Left lobe of liver (tissue), 2 donors: Measurements from ENCODE around the gene EBNA1BP2. TPM values are rescaled to one million over a fixed set of nuclear protein-coding genes. Genes with fewer than 3 reads are reported as not detected.
A peak's percentile ranks its signal among the peaks of the same experiment; 100 is the strongest.
"Not testable (repeated sequence)": the region's sequence is repeated elsewhere in the genome, so short reads cannot be mapped to it uniquely, and the experiment has no call there.

Experiments used
- ATAC-seq: fragments of 200-7000 bp; cut with Tn5 transposase; one replicate; pipeline ENCODE4 v1.9.1; 2020; ENCODE audit warnings: mild to moderate bottlenecking, moderate library complexity
- DNase-seq: peaks from one replicate; pipeline ENCODE4 v3.0.0-alpha.2; 2020; ENCODE audit warnings: low spot score
- total RNA-seq: library from RNA; stranded (reverse); gene quantifications from one replicate; pipeline ENCODE4 v1.2.1, GENCODE V29; 2021
- donor health status: DM: no; HTN: no; CAD: no; lungs with moderate emphysema.
- donor health status: DM: no; HTN: yes; CAD: no.

The EBNA1BP2 gene
- total RNA-seq, 1 donor from 2014 or later, result 76.1 TPM

DNA sequence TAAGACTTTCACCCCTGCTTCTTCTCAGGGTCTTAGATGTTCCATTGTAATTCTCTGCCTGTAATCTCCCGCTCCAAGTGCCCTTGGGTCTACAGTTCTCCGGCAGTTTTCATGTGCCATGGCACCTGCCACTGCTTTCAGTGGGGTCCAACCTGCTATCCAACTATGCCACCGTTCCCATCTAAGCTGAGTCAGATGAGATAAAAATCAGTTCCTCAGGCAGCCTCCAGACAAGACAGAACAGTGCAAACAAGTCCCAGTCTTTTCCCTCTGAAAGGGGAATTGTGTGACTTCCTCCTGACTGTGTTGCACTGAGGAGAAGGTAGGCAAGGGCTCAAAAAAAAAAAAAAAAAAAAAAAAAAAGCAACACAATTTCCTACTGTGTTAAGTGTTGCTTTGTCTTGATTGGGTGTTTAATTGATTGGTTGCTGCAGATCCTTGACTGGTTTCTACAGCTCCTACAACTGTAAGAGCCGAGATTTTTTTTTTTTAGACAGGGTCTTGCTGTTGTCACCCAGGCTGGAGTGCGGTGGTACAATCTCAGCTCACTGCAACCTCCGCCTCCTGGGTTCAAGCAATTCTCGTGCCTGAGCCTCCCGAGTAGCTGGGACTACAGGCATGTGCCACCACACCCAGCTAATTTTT is 50.7 kb downstream of the EBNA1BP2 start:
- ATAC-seq (no peak), DNase-seq (no peak)

DNA sequence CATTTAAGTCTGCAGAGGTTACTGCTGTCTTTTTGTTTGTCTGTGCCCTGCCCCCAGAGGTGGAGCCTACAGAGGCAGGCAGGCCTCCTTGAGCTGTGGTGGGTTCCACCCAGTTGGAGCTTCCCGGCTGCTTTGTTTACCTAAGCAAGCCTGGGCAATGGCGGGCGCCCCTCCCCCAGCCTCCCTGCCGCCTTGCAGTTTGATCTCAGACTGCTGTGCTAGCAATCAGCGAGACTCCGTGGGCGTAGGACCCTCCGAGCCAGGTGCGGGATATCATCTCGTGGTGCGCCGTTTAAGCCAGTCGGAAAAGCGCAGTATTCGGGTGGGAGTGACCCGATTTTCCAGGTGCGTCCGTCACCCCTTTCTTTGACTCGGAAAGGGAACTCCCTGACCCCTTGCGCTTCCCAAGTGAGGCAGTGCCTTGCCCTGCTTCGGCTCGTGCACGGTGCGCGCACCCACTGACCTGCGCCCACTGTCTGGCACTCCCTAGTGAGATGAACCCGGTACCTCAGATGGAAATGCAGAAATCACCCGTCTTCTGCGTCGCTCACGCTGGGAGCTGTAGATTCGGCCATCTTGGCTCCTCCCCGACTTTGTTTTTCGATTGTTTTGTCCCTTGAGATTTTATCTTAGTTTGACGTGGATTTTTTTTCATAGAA is 52.0 kb downstream of the EBNA1BP2 start:
- ATAC-seq, result not testable (repeated sequence)

More for the DNA sequence above, 52.0 kb downstream of the EBNA1BP2 start:
- peak; percentile 48 for DNase-seq

Other genes starting within 250 kb of the EBNA1BP2 start
- gene SLC2A1, start 213.4 kb downstream of the EBNA1BP2 start, total RNA-seq, result 9.5 TPM
- gene CFAP57, start within 50 bp of the EBNA1BP2 start, total RNA-seq, result not detected
- gene TMEM125, start 97.7 kb upstream of the EBNA1BP2 start, total RNA-seq, result 0.45 TPM
- gene C1orf210, start 113.3 kb upstream of the EBNA1BP2 start, total RNA-seq, result 2.6 TPM
- 8.5 TPM for gene TIE1, start 128.7 kb upstream of the EBNA1BP2 start, total RNA-seq
- gene MPL, start 165.5 kb upstream of the EBNA1BP2 start, total RNA-seq, result 0.15 TPM
- gene CDC20, start 186.7 kb upstream of the EBNA1BP2 start, total RNA-seq, result 0.78 TPM
- gene ELOVL1, start 195.7 kb upstream of the EBNA1BP2 start, total RNA-seq, result 21.7 TPM
- 19.7 TPM for gene MED8, start 217.5 kb upstream of the EBNA1BP2 start, total RNA-seq
- 21.3 TPM for gene SZT2, start 217.6 kb upstream of the EBNA1BP2 start, total RNA-seq